Measurements from ENCODE around the gene COL5A2. TPM values are rescaled to one million over a fixed set of nuclear protein-coding genes. Genes with fewer than 3 reads are reported as not detected.

COL5A2 gene
- polyA plus RNA-seq, 1 donor (not counting 4 experiments of a cell fraction or from before 2014, with no cell fraction given): 7.2 TPM

- no peak overlapping the region for H3K4me3 ChIP-seq (ENCODE audit: control insufficient read depth in 2 of 3, extremely low read depth in 1 of 3, insufficient read depth in 2 of 3, low read depth in 1 of 3, low read length in 3 of 3)
- H3K9me1 ChIP-seq (ENCODE audit: control insufficient read depth, extremely low read depth, insufficient read depth, low read length): no peaks in the 10 kb centered on the region
- H2AFZ ChIP-seq (ENCODE audit: control insufficient read depth, low read length): no peak overlapping the region
- TF ChIP-seq EZH2 (IDR thresholded peaks at IDR 0.05; ENCODE audit: low read length): no peak
- no peaks in the 10 kb centered on the region for H3K36me3 ChIP-seq (ENCODE audit: control insufficient read depth in 2 of 2, extremely low read depth in 1 of 2, insufficient read depth in 2 of 2, low read length in 2 of 2)
- H3K27me3 ChIP-seq (ENCODE audit: control insufficient read depth, extremely low read depth, insufficient read depth, low read length): no peaks in the 10 kb centered on the region
- no peak overlapping the region for H3K9ac ChIP-seq (ENCODE audit: control insufficient read depth, extremely low read depth, insufficient read depth, low read length)
- no peaks in the 10 kb centered on the region for H3K4me1 ChIP-seq (ENCODE audit: control insufficient read depth, extremely low read depth, insufficient read depth, low read length)
- no peak overlapping the region for H3K4me2 ChIP-seq (ENCODE audit: control insufficient read depth, extremely low read depth, insufficient read depth, low read depth, low read length)
- H3K79me2 ChIP-seq (ENCODE audit: control insufficient read depth, insufficient read depth, low read length): no peaks in the 10 kb centered on the region
- dilution Hi-C loops (cut with MboI; ENCODE audit: extremely low pct_ligation_motif_present, low sequenced_read_pairs): no loop called here
- no peak overlapping the region for H3K27ac ChIP-seq (ENCODE audit: control insufficient read depth, insufficient read depth, low read length)
- H3K9me3 ChIP-seq (ENCODE audit: control insufficient read depth, low read depth, low read length): no peaks in the 10 kb centered on the region
- DNase-seq (ENCODE audit: low read depth, low spot score): no peak
- H4K20me1 ChIP-seq (ENCODE audit: control insufficient read depth, extremely low read depth, insufficient read depth, low read length): no peaks in the 10 kb centered on the region
- FAIRE-seq: no peak
Observed at GRCh38 chr2:189018631-189019030, 160.9 kb downstream of the COL5A2 start.

- dilution Hi-C loops (cut with MboI; ENCODE audit: extremely low pct_ligation_motif_present, low sequenced_read_pairs): no loop called here
- no peaks in the 10 kb centered on the region for H4K20me1 ChIP-seq (ENCODE audit: control insufficient read depth, extremely low read depth, insufficient read depth, low read length)
- FAIRE-seq (no peak), DNase-seq (ENCODE audit: low read depth, low spot score) (no peak)
- H3K27me3 ChIP-seq (ENCODE audit: control insufficient read depth, extremely low read depth, insufficient read depth, low read length): no peaks in the 10 kb centered on the region
- TF ChIP-seq EZH2 (IDR thresholded peaks at IDR 0.05; ENCODE audit: low read length): no peak
- H3K4me2 ChIP-seq (ENCODE audit: control insufficient read depth, extremely low read depth, insufficient read depth, low read depth, low read length): no peak overlapping the region
- H3K4me3 ChIP-seq (ENCODE audit: control insufficient read depth in 2 of 3, extremely low read depth in 1 of 3, insufficient read depth in 2 of 3, low read depth in 1 of 3, low read length in 3 of 3): no peak overlapping the region
- no peaks in the 10 kb centered on the region for H3K36me3 ChIP-seq (ENCODE audit: control insufficient read depth in 2 of 2, extremely low read depth in 1 of 2, insufficient read depth in 2 of 2, low read length in 2 of 2)
- no peaks in the 10 kb centered on the region for H3K9me1 ChIP-seq (ENCODE audit: control insufficient read depth, extremely low read depth, insufficient read depth, low read length)
- H3K9ac ChIP-seq (ENCODE audit: control insufficient read depth, extremely low read depth, insufficient read depth, low read length): no peak overlapping the region
- no peaks in the 10 kb centered on the region for H3K9me3 ChIP-seq (ENCODE audit: control insufficient read depth, low read depth, low read length)
- H2AFZ ChIP-seq (ENCODE audit: control insufficient read depth, low read length): no peak overlapping the region
- H3K4me1 ChIP-seq (ENCODE audit: control insufficient read depth, extremely low read depth, insufficient read depth, low read length): no peaks in the 10 kb centered on the region
- H3K27ac ChIP-seq (ENCODE audit: control insufficient read depth, insufficient read depth, low read length): no peak overlapping the region
- H3K79me2 ChIP-seq (ENCODE audit: control insufficient read depth, insufficient read depth, low read length): no peaks in the 10 kb centered on the region
Observed at GRCh38 chr2:189016311-189016861, 163.2 kb downstream of the COL5A2 start.

- Histone ChIP-seq H3K79me2 (ENCODE audit: control insufficient read depth, insufficient read depth, low read length) (no peaks in the 10 kb centered on the region), H3K27me3 (ENCODE audit: control insufficient read depth, extremely low read depth, insufficient read depth, low read length) (no peaks in the 10 kb centered on the region), H3K4me3 (ENCODE audit: control insufficient read depth in 2 of 3, extremely low read depth in 1 of 3, insufficient read depth in 2 of 3, low read depth in 1 of 3, low read length in 3 of 3) (no peak overlapping the region), H3K4me2 (ENCODE audit: control insufficient read depth, extremely low read depth, insufficient read depth, low read depth, low read length) (no peak overlapping the region), H2AFZ (ENCODE audit: control insufficient read depth, low read length) (no peak overlapping the region), H3K36me3 (ENCODE audit: control insufficient read depth in 2 of 2, extremely low read depth in 1 of 2, insufficient read depth in 2 of 2, low read length in 2 of 2) (no peaks in the 10 kb centered on the region), H3K9ac (ENCODE audit: control insufficient read depth, extremely low read depth, insufficient read depth, low read length) (no peak overlapping the region), H3K9me1 (ENCODE audit: control insufficient read depth, extremely low read depth, insufficient read depth, low read length) (no peaks in the 10 kb centered on the region), H3K9me3 (ENCODE audit: control insufficient read depth, low read depth, low read length) (no peaks in the 10 kb centered on the region), H3K4me1 (ENCODE audit: control insufficient read depth, extremely low read depth, insufficient read depth, low read length) (no peaks in the 10 kb centered on the region), H3K27ac (ENCODE audit: control insufficient read depth, insufficient read depth, low read length) (no peak overlapping the region), H4K20me1 (ENCODE audit: control insufficient read depth, extremely low read depth, insufficient read depth, low read length) (no peaks in the 10 kb centered on the region)
- dilution Hi-C loops (cut with MboI; ENCODE audit: extremely low pct_ligation_motif_present, low sequenced_read_pairs): no loop called here
- TF ChIP-seq EZH2 (IDR thresholded peaks at IDR 0.05; ENCODE audit: low read length) (no peak), CTCF (optimal IDR thresholded peaks at IDR 0.05 in 1 of 3, IDR thresholded peaks at IDR 0.05 in 1 of 3, conservative IDR thresholded peaks at IDR 0.05 in 1 of 3; ENCODE audit: extremely low read depth in 1 of 3, insufficient read depth in 2 of 3, low read length in 3 of 3) (no peak)
- FAIRE-seq (no peak), DNase-seq (ENCODE audit: low read depth, low spot score) (no peak)
Observed at GRCh38 chr2:189015359-189015758, 164.2 kb downstream of the COL5A2 start.
